ENCODE measurements around the gene MELTF.
A peak's percentile ranks its signal among the peaks of the same experiment; 100 is the strongest.
"Not testable (repeated sequence)": the region's sequence is repeated elsewhere in the genome, so short reads cannot be mapped to it uniquely, and the experiment has no call there.

MELTF gene
- total RNA-seq, result 2.2 to 2.6 reads per million in 2 donors

DNA sequence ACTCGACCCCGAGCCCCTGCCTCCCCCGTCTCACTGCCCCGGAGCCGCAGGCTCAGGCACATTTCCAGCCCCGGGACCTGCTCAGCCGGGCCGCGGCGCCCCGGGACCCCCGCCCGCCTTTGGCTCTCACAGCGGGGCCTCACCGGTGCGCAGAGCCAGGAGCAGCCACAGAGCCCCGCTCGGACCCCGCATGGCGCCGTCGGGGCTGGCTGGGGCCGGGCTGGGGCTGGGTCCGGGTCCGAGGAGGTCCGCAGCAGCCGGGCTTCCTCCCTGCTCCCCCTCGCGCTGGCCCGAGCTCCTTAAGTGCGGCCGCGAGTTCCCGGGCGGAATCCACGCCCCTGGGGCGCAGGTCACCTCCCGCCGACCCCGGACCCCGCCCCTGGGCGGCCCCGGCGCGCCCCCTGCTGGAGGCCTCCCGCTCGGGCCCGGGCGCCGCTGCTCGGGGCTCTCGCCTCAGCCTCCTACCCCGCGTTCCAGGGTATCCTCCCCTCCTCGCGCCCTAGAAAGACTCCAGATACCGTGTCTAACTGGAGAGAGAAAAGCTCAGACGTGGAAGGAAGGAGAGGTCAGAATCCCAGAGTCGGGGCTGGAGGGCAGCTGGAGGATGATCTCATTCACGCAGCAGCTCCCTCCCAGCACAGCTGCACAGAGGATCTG is at the start of gene MELTF:
MELTF (minus strand) TSS at position 307 of the 657 bp plus-strand sequence; CDS start at position 192, 115 bp downstream.
- DNase-seq, result peak; percentile 74

DNA sequence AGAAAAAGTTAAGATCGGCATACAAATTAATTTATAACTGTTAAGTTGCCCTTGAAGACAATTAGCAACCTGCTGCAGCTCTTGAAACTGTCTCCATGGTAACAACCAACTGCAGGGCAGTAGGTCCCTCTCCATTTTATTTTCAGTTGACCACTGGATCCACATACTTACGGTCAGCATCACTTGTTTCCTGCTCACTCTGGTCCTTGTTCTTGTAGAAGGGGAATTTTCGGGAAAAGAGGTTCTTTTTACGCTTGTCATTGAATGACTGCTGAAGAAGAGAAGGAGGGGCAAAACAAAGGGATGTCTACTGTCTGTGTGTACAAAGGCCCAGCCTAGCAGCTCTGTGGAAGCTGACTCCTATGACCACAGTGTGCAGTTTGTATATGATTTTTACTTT is 46.8 kb upstream of the MELTF start:
- DNase-seq, result no peak

DNA sequence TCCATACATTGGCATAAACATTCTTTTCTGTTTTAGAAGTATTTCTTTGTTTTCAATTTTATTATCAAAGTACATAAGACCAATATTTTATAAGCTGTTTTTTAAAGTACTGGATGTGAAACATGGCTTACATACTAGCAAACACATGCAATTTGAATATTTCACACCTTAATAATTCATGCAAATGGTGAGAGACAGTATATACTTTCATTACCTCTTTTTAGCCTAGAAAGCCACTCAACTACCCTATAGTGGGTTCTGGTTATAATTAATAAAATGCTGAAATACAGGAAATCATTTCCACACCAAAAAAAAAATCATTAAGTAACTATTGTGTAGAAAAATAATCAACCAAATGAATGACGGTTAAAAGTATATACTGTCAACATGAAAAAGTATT is 38.5 kb upstream of the MELTF start:
- DNase-seq, result no peak

DNA sequence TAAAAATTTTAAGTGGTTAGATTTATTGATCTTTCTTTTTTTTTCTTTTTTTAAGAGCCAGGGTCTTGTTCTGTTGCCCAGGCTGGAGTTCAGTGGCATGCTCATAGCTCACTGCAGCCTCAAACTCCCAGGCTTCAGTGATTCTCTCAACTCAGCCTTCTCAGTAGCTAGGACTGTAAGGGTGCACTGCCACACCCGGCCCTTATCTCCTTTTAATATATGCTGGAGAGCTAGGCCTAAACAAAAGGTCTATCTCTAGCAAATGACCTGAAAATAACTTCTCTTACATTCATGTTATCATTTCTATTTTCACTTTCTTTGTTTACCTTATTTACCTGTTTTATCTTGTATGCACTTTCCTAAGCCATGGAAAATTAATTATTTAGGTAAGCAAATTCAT is 35.2 kb upstream of the MELTF start:
- no peak for DNase-seq

DNA sequence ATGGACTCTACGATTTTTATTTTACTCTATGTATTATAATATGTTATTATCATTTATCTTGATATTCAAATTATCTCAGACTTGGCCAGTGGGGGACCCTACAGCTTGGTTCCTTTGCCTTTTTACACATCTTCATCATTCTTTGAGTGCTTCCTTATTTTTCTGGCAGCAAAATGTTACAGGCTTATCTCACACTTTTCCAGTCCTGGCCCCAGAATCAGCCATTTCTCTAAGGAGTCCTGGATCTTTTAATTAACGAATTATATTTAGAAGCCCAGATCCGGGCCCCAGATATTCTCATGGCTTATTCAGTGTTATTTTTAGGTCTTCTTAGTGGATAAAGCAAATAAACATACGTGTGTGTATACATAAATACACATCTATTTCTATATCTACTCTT is 32.8 kb upstream of the MELTF start:
- no peak for DNase-seq

DNA sequence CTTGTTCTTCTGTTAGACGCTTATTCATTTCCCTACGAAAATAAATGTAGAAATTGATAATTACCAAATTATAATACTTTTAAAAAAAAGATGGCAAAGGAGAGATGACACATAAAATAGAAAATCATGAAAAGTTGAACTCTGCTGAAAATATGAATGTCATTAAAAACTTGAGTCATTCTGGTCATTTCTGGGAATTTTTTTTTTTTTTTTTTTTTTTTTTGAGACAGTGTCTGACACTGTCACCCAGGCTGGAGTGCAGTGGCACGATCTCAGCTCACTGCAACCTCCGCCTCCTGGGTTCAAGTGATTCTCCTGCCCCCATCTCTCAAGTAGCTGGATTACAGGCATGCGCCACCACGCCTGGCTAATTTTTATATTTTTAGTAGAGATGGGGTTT is 22.0 kb upstream of the MELTF start:
- DNase-seq, result not testable (repeated sequence)

DNA sequence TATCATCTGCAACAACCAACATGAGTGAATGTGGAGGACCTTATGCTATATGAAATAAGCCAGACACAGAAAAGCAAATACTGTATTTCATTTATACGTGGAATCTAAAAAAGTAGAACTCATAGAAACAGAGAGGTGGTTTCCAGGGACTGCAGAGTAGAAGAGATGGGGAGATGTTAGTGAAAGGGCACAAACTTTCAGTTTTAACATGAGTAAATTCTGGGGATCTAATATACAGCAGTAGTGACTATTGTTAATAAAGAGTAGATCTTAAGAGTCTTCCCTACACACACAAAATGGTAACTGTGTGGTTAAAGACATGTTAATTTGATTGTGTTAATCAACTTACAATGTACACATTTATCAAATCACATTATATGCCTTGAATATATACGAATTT is 20.9 kb upstream of the MELTF start:
- DNase-seq, result no peak

DNA sequence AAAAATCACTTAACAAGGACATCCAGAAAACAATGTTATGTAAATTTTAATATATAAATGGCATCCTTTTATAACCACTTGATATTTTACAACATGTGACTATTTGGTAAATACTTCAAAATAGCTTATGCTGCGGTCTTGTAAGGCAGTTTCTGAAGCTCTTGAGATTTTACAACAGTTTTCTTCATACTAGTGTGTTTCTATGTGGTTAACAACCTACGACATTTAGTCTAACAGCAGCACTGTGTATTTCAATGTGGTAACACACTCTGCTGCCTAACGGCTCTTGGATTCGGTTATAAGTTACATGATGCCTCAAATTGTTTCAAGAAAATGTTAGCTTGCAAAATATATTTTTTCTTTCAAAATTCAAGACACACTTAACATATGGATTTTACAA is 12.9 kb upstream of the MELTF start:
- no peak for DNase-seq

DNA sequence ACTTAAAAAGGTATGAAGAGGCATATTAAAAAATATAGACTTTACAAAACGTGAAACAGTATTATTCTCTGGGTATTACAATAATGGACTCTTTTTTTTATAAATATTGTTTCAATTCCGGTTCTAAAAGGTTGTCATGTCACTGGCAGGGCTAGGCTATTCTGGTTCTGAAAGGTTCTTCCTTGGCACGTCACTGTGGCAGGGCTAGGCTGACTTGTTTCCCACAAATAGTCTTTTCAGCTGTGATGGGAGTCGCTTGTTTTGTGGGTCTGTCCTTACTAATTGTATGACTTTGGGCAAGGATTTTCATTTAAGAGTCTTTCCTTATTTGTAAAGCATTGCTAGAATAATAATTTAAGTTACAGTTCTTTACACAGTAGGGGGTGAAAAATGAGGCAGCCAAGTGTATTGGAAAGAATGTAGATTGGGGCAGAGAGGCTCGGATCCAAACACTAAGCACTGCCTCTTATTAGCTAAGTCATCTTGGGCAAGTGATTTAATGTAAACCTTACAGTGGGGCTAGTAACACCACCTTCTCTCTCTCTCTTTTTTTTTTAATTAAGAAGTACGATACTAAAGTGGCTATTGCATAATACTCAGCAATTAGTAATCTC is 12.4 kb upstream of the MELTF start:
- no peak for DNase-seq

DNA sequence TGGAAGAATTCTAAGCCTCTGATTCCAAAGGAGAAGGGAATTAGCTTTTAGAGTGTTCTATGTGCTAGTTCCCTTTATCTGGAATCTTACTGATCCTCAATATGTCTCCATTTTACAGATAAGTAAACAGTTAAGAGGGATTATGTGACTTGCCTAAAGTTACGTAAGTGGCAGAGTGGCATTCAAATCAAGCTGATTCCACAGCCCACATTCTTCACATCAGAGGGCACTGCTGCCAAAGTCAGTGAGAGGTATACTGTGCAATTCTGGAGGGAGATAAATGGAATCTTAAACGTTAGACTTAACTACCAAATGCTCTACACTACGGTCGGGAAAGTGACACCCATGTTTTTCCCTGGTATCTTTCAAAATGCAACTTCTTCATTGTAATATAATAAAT is 11.0 kb upstream of the MELTF start:
- no peak for DNase-seq

DNA sequence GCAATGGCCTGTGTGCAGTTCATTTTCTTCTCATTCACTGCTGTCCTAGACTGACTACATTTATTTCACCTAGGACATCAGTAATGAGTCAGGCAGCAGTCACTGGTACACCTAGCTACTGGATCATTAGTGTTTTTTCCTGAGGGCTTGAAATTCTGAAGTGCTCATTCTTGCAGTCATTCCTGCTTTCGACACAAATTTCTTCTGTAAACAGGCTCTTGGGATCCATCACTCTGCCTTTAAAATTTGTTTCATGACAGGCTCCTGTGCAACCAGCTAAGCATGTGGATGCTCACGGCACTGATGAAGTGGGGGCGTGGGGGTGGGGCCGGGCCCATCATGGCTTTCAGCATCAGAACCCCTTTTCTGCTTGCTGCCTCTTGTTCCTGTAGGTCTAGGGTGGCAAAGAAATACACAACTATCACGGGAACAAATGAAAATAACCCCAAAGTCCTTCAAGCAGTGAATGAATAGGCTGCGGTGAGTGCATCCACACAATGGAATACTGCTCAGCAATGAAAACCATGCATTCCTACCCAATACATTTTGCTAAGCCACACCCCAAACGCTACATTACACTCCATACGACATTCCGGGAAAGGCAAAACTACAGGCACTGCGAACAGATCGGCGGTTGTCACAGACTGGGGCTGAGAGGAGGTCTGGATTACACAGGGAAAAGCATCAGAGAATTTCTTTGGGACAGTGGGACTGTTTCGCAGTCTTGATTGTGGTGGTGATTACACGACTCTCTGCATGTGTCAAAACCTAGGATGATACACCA is 9.3 kb upstream of the MELTF start:
- no peak for DNase-seq

DNA sequence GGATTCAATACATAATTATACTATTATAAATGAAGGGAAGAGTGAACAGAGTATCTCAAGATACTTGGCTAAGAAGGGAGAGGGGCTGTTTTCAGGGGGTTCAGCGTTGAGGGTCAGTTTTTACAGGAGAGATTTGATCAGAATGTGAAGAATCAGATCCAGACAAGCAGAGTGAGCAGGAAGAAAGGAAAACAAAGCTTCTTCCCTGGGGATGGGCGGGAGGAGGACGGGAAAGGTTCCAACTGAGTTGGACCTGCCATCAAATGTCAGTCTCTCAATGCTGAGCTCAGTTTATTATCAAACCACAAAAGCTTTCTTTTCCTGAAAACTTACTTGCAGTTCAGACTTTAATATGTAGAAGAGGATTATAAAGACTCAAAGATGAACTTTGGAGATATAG is 6.0 kb upstream of the MELTF start:
- no peak for DNase-seq

DNA sequence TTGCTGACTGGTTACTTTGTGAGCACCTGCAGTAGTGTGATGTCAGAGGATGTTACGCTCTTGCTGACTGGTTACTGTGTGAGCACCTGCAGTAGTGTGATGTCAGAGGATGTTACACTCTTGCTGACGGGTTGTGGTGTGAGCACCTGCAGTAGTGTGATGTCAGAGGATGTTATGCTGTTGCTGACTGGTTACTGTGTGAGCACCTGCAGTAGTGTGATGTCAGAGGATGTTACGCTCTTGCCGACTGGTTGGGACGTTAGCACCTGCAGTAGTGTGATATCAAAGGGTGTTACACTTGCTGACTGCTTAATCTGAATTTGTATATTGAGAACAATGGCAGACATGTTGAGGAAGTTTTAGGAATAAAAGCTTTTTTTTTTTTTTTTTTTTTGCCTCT is 5.2 kb upstream of the MELTF start:
- not testable (repeated sequence) for DNase-seq

DNA sequence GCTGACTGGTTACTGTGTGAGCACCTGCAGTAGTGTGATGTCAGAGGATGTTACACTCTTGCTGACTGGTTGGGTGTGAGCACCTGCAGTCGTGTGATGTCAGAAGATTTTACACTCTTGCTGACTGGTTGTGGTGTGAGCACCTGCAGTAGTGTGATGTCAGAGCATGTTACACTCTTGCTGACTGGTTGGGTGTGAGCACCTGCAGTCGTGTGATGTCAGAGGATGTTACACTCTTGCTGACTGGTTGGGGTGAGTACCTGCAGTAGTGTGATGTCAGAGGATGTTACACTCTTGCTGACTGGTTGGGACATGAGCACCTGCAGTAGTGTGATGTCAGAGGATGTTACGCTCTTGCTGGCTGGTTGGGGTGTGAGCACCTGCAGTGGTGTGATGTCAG is 4.1 kb upstream of the MELTF start:
- not testable (repeated sequence) for DNase-seq

DNA sequence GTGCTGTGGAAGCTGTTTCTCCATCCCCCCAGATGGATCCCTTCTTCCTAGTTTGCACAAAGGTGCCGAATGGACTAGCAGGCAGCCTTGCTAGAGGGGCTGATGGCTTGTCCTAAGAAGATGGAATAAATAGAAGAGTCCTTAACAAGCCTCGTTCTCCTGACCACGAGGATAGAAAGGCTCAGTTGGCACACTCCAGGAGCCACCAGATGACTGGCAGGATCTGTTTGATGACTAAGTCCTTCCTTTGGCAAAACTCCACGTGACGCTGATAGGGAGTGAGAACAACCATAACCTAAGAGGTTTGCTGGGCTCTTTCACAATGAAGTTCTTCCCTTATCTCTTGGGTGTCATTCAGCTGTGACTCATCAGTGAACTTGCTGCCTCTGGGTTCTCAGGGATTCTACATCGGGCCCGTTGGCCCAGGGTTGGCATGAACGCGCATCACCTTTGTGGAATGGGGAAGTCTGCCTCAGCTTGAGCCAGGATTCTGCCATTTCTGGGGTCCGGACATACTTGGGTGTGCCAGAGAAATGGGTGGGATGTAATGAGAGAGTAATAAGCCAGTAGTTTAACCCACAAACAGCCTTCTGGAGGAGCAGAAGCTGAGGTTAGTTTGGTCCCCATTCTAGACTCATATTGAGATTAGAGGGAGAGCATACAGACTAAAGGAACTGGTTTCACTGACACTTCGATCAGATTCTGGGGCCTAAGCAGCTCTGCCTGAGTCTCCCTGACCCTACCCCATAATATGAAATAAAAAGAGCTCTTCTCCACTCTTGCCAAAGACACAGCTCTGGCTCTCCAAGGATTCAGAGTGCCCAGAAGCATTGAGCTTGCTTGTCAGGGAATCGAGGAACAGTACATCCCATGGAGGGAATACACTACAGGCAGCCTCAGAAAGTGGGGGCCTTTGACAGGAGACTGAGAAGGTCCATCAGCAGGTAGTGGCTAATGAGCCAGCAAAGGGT is 2.0 kb upstream of the MELTF start:
- no peak for DNase-seq

DNA sequence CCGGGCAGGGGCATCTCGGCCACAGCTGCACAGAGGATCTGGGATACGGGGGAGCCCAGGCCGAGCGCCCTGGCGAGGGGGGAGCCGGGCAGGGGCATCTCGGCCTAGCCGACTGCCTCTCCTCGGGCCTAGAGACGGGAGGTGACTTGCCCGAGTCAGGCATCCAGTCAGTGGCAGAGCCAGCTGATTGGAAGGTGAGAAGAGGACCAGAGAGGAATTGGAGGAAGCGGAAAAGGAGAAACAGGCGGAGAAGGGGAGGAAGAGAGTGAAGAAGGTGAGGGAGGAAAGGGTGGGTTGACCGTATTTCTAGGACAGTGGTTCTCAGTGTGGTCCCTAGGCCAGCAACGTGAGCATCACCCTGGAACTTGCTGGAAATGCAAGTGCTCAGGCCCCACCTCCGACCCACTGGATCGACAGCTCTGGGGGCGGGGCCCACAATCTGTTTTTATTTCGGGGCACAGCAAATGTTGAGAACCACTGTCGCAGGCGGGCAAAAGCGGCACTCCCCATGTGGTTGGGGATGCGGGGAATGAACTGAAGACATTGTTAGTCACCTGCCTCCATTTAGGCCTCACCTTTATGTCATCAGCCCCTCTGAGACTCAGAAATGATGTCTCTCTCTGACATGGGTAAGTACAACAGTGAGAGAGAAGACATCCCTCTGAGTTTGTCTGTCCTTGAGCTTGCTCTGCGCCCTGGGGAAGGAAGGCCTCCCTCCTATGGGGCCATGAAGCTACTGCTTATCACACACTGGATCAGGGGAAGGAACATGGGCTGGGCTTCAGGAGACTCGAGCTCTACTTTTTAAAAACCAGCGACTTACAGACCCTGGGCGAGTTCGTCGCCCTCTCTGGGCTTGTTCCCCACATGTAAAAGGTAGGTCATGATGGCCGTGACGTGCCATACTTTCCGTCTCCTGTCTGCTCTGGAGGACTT is 1.0 kb upstream of the MELTF start:
- DNase-seq, result no peak

DNA sequence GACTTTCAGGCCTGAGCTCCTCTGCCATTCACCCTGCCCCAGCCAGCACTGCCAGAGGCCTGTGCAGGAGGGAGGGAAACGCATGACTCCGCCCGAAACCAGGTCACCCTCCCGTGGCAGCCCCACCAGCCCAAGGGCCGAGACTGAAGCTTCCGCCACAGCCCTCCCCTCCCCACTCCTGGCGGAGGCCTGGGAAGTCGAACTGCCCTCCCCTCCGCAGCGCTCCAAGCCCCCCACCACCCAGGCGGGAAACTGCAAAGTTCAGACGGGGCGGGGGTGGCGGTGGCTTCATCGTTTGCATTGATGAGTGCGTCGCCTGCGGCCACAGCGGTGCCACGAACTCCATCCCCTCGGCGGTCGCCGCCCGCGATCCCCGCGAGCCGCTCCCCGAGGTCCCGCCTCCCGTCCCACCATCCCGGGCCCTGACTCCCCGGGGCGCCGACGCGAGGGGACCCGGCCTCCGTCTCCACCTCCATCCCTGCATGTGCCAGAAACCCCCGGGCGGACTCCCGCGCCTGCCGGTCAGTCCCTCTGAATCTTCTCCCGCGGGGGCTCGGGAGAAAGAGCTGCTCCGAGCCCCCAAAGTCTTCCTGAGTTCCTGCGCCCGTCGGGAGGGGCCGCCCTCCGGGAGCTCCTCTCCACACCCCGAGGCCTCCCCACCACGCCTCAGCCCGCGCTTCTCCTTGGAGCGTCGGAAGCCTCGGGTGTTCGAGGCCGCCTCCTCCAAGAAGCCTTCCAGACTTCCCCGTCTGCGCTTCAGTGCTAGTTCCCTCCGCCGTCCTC is 698 bp downstream of the MELTF start:
- DNase-seq, result no peak

DNA sequence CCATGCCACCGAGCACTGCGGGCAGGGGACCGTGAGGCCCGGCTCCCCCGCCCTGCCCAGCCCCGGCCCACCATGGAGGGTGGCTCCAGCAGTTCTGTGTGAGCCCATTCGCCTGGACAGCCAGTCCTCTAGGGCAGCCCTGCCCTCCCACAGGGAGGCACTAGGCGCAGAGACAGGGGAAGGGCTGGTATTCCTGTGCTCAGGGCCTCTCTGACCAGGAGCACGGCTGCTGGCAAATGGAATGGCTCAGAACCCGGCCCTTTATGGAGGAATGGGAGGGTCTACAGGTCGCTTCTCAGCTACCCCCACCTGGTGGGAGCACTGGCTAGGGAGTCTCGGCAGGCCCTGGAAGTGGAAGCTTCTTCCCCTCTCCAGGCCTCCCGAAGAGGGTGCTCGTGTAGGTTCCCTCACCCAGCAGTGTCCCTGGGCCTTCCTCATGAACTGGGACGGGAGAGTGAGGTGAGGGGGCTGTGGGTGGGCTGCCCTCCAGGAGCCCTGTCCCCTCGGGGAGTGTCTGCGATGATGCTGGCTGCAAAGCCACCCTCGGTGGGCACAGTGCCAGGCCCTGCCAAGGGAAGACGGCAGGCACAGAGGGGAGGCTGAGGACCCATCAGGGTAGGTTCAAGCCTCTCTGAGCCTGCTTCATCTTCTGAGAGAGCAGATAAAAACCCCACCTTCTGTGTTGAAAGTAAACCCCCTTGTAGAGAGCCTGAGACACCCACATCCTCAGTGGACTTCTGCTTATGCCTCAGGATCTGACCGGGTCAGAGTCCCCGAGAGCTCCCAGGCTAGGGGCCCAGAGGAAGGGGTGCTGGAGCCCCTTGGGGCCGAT is 1.5 kb downstream of the MELTF start:
- DNase-seq, result no peak

DNA sequence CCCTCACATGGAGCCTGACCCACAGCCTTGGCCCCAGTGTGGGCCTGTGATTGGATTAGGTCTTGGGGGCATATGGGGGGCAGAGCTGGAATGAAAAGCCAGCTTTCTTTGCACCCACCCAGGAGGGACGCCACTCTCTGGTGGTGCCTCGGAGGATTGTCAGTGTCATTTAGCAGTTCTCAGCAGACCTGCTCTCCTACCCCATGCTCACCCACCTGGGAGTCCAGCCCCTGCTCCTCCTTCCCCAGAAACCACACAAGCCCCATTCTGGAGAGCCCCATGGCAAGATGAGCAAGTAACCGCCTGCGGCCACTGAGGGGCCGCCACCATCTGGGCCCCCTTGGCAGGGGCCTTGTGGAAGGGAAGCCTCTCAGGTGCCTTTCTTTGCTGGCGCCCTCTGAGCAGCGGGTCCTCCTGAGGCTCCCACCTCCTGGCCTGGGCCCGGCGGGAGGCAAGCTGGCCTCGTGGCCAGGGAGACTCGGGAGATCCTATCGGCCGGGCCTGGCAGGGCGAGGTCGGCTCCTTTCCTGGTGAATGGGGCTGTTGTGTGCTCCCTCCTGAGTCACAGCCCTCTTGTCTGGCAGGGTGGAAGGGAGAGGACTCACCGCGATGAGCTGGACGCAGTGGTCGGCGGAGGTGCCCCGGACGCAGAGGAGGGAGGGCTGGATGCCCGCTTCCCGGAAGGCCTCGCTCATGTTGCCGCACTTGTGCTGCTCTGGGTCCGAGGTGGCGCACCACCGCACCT is 2.3 kb downstream of the MELTF start:
- DNase-seq, result no peak
